WTC11 (cell line): ENCODE data around the gene CDYL. TPM values are rescaled to one million over a fixed set of nuclear protein-coding genes. Genes with fewer than 3 reads are reported as not detected.

ENCODE experiments used
- ARID4B ChIP-seq: sonication (generic); formaldehyde crosslinking; IDR thresholded peaks from 2 replicates; pipeline ENCODE4 v1.8.0; 2023; ENCODE audit warnings: missing genetic modification reagents, mild to moderate bottlenecking, borderline replicate concordance
- ATF3 ChIP-seq: sonication (generic); formaldehyde crosslinking; conservative IDR thresholded peaks from 2 replicates; pipeline ENCODE4 v1.8.1; 2022; ENCODE audit warnings: mild to moderate bottlenecking, missing genetic modification reagents
- CREM ChIP-seq: sonication (generic); formaldehyde crosslinking; IDR thresholded peaks from 2 replicates; pipeline ENCODE4 v1.8.1; 2022; ENCODE audit warnings: mild to moderate bottlenecking, missing genetic modification reagents, moderate library complexity
- CTCF ChIP-seq: fragments of 200-600 bp; IDR thresholded peaks from 2 replicates; pipeline ENCODE4 v1.8.0; 2022; ENCODE audit warnings: antibody characterized with exemption
- E2F1 ChIP-seq: sonication (generic); formaldehyde crosslinking; IDR thresholded peaks from 2 replicates; pipeline ENCODE4 v1.8.0; 2022; ENCODE audit warnings: mild to moderate bottlenecking, missing genetic modification reagents
- ESRRA ChIP-seq: sonication (generic); formaldehyde crosslinking; IDR thresholded peaks from 2 replicates; pipeline ENCODE4 v1.8.1; 2022; ENCODE audit warnings: mild to moderate bottlenecking, missing genetic modification reagents, borderline replicate concordance
- FOXP4 ChIP-seq: sonication (generic); formaldehyde crosslinking; IDR thresholded peaks from 2 replicates; pipeline ENCODE4 v1.8.0; 2022; ENCODE audit warnings: mild to moderate bottlenecking, missing genetic modification reagents
- KAT7 ChIP-seq: sonication (generic); formaldehyde crosslinking; IDR thresholded peaks from 2 replicates; pipeline ENCODE4 v1.8.1; 2023; ENCODE audit warnings: missing genetic modification reagents, mild to moderate bottlenecking, borderline replicate concordance
- MAX ChIP-seq: sonication (generic); formaldehyde crosslinking; IDR thresholded peaks from 2 replicates; pipeline ENCODE4 v1.8.0; 2022; ENCODE audit warnings: mild to moderate bottlenecking, missing genetic modification reagents
- MLX ChIP-seq: sonication (generic); formaldehyde crosslinking; IDR thresholded peaks from 2 replicates; pipeline ENCODE4 v1.8.1; 2023; ENCODE audit warnings: mild to moderate bottlenecking, missing genetic modification reagents, moderate library complexity
- MXD4 ChIP-seq: fragments of 250-450 bp; sonication (Bioruptor Pico); IDR thresholded peaks from 2 replicates; pipeline ENCODE4 v1.8.0; 2021; ENCODE audit warnings: mild to moderate bottlenecking, moderate library complexity, borderline replicate concordance
- NFE2L1 ChIP-seq: sonication (generic); formaldehyde crosslinking; IDR thresholded peaks from 2 replicates; pipeline ENCODE4 v1.8.1; 2023; ENCODE audit warnings: missing genetic modification reagents
- NR2C2 ChIP-seq: sonication (generic); formaldehyde crosslinking; IDR thresholded peaks from 2 replicates; pipeline ENCODE4 v1.8.0; 2022; ENCODE audit warnings: mild to moderate bottlenecking, missing genetic modification reagents
- NR3C1 ChIP-seq: sonication (generic); formaldehyde crosslinking; conservative IDR thresholded peaks from 2 replicates; pipeline ENCODE4 v1.8.1; 2023; ENCODE audit warnings: low read depth, mild to moderate bottlenecking, missing genetic modification reagents
- OVOL2 ChIP-seq: fragments of 250-450 bp; sonication (Bioruptor Pico); IDR thresholded peaks from 2 replicates; pipeline ENCODE4 v1.9.0; 2021; ENCODE audit warnings: mild to moderate bottlenecking, borderline replicate concordance
- PRRX2 ChIP-seq: fragments of 250-450 bp; sonication (Bioruptor Pico); IDR thresholded peaks from 2 replicates; pipeline ENCODE4 v1.8.0; 2021; ENCODE audit warnings: mild to moderate bottlenecking
- SMAD4 ChIP-seq: sonication (generic); formaldehyde crosslinking; IDR thresholded peaks from 2 replicates; pipeline ENCODE4 v1.8.0; 2022; ENCODE audit warnings: mild to moderate bottlenecking, missing genetic modification reagents
- TCF7 ChIP-seq: sonication (generic); formaldehyde crosslinking; IDR thresholded peaks from 2 replicates; pipeline ENCODE4 v1.8.0; 2022; ENCODE audit warnings: mild to moderate bottlenecking, low read depth, missing genetic modification reagents, moderate library complexity
- USF1 ChIP-seq: sonication (generic); formaldehyde crosslinking; IDR thresholded peaks from 2 replicates; pipeline ENCODE4 v1.8.0; 2022; ENCODE audit warnings: mild to moderate bottlenecking, missing genetic modification reagents
- ZBTB43 ChIP-seq: sonication (generic); formaldehyde crosslinking; IDR thresholded peaks from 2 replicates; pipeline ENCODE4 v1.8.1; 2023; ENCODE audit warnings: mild to moderate bottlenecking, missing genetic modification reagents
- ZNF219 ChIP-seq: sonication (generic); formaldehyde crosslinking; IDR thresholded peaks from 2 replicates; pipeline ENCODE4 v1.8.0; 2023; ENCODE audit warnings: missing genetic modification reagents, mild to moderate bottlenecking, borderline replicate concordance
- ZNF281 ChIP-seq: sonication (generic); formaldehyde crosslinking; IDR thresholded peaks from 2 replicates; pipeline ENCODE4 v1.8.0; 2023; ENCODE audit warnings: mild to moderate bottlenecking, missing genetic modification reagents
- total RNA-seq: library from RNA; stranded (reverse); gene quantifications from 3 replicates; pipeline ENCODE4 v1.2.3, GENCODE V29; 2021

Gene CDYL
- total RNA-seq, 1 experiment from 2014 or later = 92.0 TPM

GRCh38 chr6:5003604-5004372 lies 227.6 kb downstream of the CDYL start, which contains the start of gene RPP40 (continued):
- TF ChIP-seq MAX (CRISPR knock-in tag) (peak; percentile 92), PRRX2 (CRISPR knock-in tag) (no peak), FOXP4 (CRISPR knock-in tag) (peak; percentile 80; the same call in 1 of the 2 replicates), ZBTB43 (CRISPR knock-in tag) (no peak), MXD4 (CRISPR knock-in tag) (no peak), OVOL2 (CRISPR knock-in tag) (no peak), ZNF281 (peak; percentile 16; the same call in 1 of the 2 replicates), ESRRA (no peak; the same call in 1 of the 2 replicates), KAT7 (no peak), NR3C1 (CRISPR knock-in tag) (no peak), NFE2L1 (CRISPR knock-in tag) (no peak), USF1 (CRISPR knock-in tag) (peak; percentile 63), MLX (CRISPR knock-in tag) (no peak; the same call in 1 of the 2 replicates), SMAD4 (CRISPR knock-in tag) (no peak), CREM (peak; percentile 65; the same call in 1 of the 2 replicates), NR2C2 (CRISPR knock-in tag) (no peak), CTCF (peak; percentile 59; the same call in 1 of the 2 replicates), ATF3 (CRISPR knock-in tag) (no peak), ZNF219 (CRISPR knock-in tag) (peak; percentile 57; the same call in 1 of the 2 replicates), E2F1 (no peak), ARID4B (peak; percentile 78; the same call in 1 of the 2 replicates), TCF7 (no peak)
